ENCODE data around the gene DNAH3.
"Not testable (repeated sequence)": the region's sequence is repeated elsewhere in the genome, so short reads cannot be mapped to it uniquely, and the experiment has no call there.

The DNAH3 gene

GRCh38 chr16:20949660-20950059 is 201.0 kb downstream of the DNAH3 start:
- no peak for TF ChIP-seq CTCF (IDR thresholded peaks at IDR 0.05; ENCODE audit: control insufficient read depth, extremely low read depth, insufficient read depth)
- no peak for DNase-seq (ENCODE audit: low read depth)
- no peak overlapping the region for H3K4me3 ChIP-seq (ENCODE audit: low read depth, low read length)

- no peak overlapping the region for H3K4me3 ChIP-seq (ENCODE audit: low read depth, low read length)
- DNase-seq (ENCODE audit: low read depth): no peak
Measured at GRCh38 chr16:20948444-20948843, 202.2 kb downstream of the DNAH3 start.

GRCh38 chr16:20946015-20946629 is 204.5 kb downstream of the DNAH3 start:
- no peak for DNase-seq (ENCODE audit: low read depth)
- no peak for TF ChIP-seq CTCF (IDR thresholded peaks at IDR 0.05; ENCODE audit: control insufficient read depth, extremely low read depth, insufficient read depth)
- H3K4me3 ChIP-seq (ENCODE audit: low read depth, low read length): no peak overlapping the region

More at GRCh38 chr16:20948444-20948843, 202.2 kb downstream of the DNAH3 start:
- TF ChIP-seq CTCF (IDR thresholded peaks at IDR 0.05; ENCODE audit: control insufficient read depth, extremely low read depth, insufficient read depth): no peak

GRCh38 chr16:20945575-20945875 is 205.1 kb downstream of the DNAH3 start:
- H3K4me3 ChIP-seq (ENCODE audit: low read depth, low read length); DNase-seq (ENCODE audit: low read depth): not testable (repeated sequence)

GRCh38 chr16:20944861-20945574 is 205.6 kb downstream of the DNAH3 start:
- no peak for DNase-seq (ENCODE audit: low read depth)

GRCh38 chr16:20942256-20942655 is 208.4 kb downstream of the DNAH3 start:
- H3K4me3 ChIP-seq (ENCODE audit: low read depth, low read length): no peak overlapping the region
- no peak for DNase-seq (ENCODE audit: low read depth)
- TF ChIP-seq CTCF (IDR thresholded peaks at IDR 0.05; ENCODE audit: control insufficient read depth, extremely low read depth, insufficient read depth): no peak

More at GRCh38 chr16:20944861-20945574, 205.6 kb downstream of the DNAH3 start:
- no peak for TF ChIP-seq CTCF (IDR thresholded peaks at IDR 0.05; ENCODE audit: control insufficient read depth, extremely low read depth, insufficient read depth)
- H3K4me3 ChIP-seq (ENCODE audit: low read depth, low read length): no peak overlapping the region

GRCh38 chr16:20941636-20941926 is 209.1 kb downstream of the DNAH3 start:
- no peak for DNase-seq (ENCODE audit: low read depth)
- TF ChIP-seq CTCF (IDR thresholded peaks at IDR 0.05; ENCODE audit: control insufficient read depth, extremely low read depth, insufficient read depth): no peak
- H3K4me3 ChIP-seq (ENCODE audit: low read depth, low read length): no peak overlapping the region
